Right lobe of liver (tissue), 4 donors: ENCODE results near the gene PFKM.
"Not testable (repeated sequence)": the region's sequence is repeated elsewhere in the genome, so short reads cannot be mapped to it uniquely, and the experiment has no call there.

Source experiments
- POLR2A ChIP-seq: fragments of 450-650 bp; IDR thresholded peaks from one replicate; pipeline ENCODE4 v1.6.1; 2017; ENCODE audit warnings: antibody characterized with exemption, mild to moderate bottlenecking
- TF ChIP-seq, protein P1 (sequence below), 4 donors: fragments of 200-600 bp in 3 of 4; fragments of 450-650 bp in 1 of 4; IDR thresholded peaks; one replicate each; pipeline versions ENCODE4 v1.5.1 to v1.8.0; 2016 to 2022; ENCODE audit warnings: antibody characterized with exemption in 4 of 4, mild to moderate bottlenecking in 2 of 4
- donor health status: DM: no; HTN: no; CAD: no.
- donor health status: DM: no; HTN: no; CAD: no.
- donor health status: DM: no; HTN: yes; CAD: no.

DNA sequence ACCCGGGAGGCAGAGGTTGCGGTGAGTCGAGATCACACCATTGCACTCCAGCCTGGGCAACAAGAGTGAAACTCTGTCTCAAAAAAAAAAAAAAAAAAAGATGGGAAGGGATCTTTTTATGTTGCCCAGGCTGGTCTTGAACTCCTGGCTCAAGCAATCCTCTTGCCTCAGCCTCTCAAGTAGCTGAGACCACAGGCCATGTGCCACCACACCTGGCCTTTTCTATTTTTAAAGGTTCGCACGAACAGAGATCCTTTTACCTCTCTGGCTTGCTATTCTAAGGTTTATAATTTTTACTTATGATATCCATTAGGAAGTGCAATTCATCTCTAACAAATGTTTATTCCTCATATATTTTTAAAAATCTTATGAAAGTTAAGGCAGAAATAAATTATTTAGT is 6.4 kb downstream of the PFKM start:
- TF ChIP-seq, protein P1, sequence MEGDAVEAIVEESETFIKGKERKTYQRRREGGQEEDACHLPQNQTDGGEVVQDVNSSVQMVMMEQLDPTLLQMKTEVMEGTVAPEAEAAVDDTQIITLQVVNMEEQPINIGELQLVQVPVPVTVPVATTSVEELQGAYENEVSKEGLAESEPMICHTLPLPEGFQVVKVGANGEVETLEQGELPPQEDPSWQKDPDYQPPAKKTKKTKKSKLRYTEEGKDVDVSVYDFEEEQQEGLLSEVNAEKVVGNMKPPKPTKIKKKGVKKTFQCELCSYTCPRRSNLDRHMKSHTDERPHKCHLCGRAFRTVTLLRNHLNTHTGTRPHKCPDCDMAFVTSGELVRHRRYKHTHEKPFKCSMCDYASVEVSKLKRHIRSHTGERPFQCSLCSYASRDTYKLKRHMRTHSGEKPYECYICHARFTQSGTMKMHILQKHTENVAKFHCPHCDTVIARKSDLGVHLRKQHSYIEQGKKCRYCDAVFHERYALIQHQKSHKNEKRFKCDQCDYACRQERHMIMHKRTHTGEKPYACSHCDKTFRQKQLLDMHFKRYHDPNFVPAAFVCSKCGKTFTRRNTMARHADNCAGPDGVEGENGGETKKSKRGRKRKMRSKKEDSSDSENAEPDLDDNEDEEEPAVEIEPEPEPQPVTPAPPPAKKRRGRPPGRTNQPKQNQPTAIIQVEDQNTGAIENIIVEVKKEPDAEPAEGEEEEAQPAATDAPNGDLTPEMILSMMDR (IDR thresholded peaks at IDR 0.05), result not testable (repeated sequence)
- not testable (repeated sequence) for TF ChIP-seq POLR2A
